HPDE6-E6E7 (cell line): ENCODE measurements around the gene SYNPO2.

ENCODE experiments used
- DNase-seq: peaks from one replicate; pipeline ENCODE4 v3.0.0; 2011; ENCODE audit warnings: missing footprints; ENCODE audit errors: extremely low spot score

Gene SYNPO2, protein sequence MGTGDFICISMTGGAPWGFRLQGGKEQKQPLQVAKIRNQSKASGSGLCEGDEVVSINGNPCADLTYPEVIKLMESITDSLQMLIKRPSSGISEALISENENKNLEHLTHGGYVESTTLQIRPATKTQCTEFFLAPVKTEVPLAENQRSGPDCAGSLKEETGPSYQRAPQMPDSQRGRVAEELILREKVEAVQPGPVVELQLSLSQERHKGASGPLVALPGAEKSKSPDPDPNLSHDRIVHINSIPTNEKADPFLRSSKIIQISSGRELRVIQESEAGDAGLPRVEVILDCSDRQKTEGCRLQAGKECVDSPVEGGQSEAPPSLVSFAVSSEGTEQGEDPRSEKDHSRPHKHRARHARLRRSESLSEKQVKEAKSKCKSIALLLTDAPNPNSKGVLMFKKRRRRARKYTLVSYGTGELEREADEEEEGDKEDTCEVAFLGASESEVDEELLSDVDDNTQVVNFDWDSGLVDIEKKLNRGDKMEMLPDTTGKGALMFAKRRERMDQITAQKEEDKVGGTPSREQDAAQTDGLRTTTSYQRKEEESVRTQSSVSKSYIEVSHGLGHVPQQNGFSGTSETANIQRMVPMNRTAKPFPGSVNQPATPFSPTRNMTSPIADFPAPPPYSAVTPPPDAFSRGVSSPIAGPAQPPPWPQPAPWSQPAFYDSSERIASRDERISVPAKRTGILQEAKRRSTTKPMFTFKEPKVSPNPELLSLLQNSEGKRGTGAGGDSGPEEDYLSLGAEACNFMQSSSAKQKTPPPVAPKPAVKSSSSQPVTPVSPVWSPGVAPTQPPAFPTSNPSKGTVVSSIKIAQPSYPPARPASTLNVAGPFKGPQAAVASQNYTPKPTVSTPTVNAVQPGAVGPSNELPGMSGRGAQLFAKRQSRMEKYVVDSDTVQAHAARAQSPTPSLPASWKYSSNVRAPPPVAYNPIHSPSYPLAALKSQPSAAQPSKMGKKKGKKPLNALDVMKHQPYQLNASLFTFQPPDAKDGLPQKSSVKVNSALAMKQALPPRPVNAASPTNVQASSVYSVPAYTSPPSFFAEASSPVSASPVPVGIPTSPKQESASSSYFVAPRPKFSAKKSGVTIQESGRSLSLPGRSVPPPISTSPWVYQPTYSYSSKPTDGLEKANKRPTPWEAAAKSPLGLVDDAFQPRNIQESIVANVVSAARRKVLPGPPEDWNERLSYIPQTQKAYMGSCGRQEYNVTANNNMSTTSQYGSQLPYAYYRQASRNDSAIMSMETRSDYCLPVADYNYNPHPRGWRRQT

DNA sequence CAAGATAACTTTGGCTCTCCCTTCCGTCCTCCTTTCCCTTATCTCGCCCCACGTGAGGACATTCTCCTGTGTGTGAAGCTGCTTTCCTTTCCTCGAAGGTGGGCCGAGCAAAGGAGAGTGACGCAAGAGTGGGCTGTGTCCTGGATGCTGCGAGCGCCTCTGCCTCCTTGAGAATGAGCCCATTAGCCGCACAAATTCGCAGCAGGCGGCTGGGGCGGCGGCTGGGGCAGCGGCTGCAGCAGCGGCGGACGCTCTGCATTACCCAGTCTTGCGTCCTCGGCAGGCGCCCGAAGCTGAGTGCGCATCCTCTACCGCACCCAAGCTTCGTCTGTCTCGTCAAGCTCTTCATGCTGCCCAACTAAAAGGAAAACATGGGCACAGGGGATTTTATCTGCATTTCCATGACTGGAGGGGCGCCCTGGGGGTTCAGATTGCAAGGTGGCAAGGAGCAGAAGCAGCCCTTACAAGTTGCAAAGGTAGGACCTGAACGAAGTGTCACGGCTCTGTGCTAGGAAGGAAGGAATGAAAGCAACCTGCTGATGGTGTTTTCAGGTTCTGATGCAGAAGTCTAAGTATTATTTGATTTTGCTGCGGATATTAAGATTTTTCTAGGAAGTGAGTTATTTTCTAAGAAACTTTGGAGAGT lies at the start of gene SYNPO2:
Gene SYNPO2 (plus strand): TSS at position 189 of the 646 bp plus-strand sequence. CDS start 183 bp downstream, at position 372.
- peak; percentile 51 for DNase-seq

DNA sequence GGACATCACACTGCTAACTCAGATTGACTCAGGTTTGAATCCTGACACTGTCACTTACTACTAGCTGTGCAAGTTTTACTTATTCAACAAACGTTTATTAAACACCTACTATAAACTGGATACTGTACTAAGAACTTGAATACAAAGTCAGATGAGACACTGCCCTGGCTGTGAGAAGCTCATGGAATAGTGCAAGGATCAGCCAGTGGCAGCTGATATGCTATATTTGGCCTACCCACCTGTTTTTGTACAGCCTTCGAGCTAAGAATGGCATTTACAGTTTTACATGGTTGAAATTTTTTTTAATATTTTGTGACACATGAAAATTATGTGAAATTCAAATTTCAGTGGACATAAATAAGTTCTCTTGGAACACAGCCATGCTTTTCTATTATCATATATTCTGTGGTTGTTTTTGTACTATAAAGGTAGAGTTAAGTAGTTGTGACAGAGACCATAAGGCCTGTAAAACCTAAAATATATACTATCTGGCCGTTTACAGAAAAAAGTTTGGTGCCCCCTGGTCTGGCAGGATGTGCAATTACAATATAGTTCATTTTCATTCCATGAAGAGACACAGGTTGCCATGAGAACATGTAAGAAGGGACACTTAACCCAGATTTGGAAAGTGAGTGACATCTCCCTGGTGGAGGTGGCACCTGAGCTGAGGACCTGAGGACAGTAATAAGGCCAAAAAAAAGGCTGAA lies 49.3 kb upstream of the SYNPO2 start:
- no peak for DNase-seq

DNA sequence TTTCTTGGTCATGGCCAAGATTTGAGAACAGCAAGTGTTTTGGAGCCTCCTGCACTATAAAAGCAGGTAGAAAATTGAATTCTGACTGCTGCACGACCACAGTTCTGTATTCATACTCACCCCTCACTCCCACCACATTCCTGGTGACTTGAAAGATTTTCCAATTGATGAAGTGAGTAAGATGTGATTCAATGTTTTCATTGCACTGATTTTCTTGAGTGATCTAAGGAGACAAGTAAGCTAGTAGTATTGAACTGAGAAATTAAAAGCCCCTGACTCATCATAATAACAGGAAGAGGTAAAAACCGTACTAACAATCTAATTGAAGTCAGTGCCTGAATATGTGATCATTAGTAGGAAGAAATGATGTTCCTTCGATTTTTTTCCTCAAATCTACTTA lies 46.6 kb upstream of the SYNPO2 start:
- DNase-seq, result no peak

DNA sequence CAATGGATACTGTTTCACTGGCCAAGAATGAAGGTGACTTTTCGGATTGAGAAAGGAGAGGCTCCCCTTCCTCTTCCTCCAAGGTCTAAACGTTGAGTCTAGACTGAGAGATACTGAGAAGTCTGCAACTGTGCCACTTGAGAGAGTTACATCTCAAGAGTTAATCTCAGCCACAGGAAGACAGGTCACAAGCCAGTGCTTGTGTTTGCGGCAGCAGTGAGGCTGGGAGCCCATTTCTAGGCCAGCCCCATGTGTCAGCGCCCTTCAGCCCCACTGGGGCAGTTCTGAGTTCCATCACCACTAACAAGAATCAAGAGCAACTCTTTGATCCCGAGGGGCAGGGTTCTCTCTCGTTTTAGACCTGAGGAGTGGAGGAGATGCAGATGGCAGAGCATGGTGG lies 45.4 kb upstream of the SYNPO2 start:
- no peak for DNase-seq

DNA sequence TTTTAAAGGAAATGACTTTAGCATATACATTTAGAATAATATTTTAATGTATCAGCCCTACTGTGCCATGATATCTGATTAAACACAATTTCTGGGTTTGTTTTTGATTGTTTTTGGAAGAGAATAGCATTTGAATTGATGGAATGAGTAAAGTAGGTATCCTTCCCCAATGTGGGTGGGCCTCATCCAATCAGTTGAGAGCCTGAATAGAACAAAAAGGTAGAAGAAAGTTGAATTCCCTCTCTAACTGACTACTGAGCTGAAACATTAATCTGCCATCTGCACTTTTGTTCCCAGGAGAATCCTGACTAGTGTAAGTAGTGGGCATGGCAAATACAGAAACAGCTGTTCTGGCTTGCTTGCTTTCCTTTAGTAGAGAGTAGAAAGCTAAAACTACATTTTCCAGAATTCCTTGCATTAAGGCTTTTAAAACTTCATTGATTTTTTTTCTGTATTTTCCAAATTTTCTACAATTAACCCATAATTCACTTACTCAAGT lies 43.1 kb upstream of the SYNPO2 start:
- DNase-seq, result no peak

DNA sequence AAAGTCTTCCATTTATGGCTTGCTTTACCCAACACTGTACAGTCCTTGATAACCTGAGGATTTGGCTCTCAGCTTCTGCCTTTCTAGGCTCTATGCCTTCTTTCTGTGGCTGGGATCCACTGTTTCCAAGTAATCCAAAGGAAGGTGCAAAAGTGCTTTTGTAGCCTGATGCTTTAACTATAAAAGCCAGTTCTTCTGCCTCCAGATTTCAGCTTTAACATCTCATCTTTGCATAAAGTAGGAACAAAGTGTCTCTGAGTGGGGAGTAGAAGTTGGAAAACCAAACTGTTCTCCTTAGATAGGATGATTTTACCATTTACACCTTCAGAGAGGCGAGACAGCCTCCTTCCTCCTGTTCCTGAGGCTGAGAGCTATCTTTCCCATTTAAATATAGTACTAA lies 41.7 kb upstream of the SYNPO2 start:
- no peak for DNase-seq

DNA sequence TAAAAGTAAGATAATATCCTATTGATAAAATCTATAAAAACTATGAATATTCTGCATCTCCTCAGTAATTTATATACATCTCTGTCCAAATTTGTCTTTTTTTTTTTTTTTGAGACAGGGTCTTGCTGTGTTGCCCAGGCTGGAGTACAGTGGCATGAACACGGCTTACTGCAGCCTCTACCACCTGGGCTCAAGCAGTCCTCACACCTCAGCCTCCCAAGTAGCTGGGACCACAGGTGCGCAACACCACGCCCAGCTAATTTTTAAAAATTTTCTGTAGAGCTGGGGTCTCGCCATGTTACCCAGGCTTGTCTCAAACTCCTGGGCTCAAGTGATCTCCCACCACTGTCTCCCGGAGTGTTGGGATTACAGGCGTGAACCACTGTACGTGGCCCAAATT lies 40.4 kb upstream of the SYNPO2 start:
- no peak for DNase-seq

DNA sequence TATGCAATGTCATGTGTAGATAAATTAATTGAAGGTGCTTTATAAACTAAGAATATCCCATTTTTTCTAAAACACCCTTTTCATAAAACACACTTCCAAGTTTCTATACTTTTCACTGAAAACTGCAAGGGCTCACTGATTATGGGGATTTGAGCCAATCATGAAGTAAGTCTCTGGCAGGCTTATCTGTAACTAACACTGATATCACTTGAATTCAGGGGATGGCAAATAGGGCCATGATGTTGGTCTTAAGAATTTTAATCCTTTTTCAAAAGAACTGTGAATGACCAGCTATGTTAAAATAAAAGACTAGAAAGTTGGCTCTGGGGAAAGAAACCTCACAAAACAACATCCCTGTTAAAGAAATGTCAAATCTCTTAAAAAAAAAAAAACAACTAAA lies 39.8 kb upstream of the SYNPO2 start:
- no peak for DNase-seq

DNA sequence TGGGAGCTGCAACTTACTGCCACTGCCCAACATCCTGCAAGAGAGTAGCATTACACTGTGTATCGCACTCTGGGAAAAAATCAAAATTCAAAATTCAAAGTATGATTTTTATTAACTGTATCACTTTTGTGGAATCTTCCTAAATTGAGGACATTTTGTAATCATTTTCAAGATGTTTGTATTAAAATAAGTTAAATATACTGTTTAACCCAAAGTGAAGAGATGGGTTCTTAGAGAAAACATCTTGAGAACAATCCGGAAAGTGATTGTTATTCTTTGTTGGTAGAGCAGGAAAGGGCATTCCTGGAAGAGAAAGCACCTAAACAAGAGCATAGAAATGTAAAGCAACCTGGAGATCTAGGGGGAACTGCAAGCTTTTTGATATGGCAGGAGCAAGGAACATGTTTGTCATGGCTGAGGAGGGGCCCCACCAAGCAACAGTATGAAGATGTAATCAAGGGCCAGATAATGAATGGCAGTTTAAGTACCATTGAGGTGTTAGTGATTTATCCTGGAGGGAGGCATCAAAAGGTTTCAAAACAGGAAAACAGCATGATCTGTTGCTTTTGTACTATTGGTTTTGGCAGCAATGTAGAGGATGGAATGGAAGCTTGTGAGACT lies 38.7 kb upstream of the SYNPO2 start:
- DNase-seq, result no peak

DNA sequence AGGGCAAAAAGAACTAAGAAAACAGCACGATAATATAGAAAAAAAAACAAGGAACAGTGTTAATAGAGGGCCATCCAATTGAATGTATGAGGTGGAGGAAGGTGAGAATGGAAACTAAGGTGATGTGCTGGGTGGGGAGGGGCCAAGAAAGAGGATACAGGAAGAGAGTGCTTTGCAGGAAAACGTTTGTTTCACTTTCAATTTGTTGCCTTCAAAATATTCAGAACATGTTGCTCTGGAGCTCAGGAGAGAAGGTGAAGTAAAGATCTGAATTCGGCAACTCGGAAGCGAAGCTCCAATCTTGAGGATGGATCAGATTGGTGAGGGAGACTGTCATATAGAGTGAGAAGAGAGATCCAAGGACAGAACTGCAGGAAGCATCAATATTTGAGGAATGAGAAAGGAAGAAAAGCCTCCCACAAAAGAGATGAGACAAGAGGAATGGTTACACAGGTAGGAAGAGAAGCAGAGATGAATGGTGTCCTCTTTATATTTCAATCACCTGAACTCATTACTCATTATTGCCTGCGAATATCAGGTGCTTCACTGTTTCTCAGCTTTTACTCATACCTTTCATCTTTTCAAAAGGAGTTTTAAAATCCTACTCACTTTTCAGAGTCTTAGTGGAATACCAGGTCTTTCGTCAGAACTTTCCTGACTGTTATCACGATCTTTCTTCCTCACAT lies 38.0 kb upstream of the SYNPO2 start:
- DNase-seq, result peak; percentile 38

DNA sequence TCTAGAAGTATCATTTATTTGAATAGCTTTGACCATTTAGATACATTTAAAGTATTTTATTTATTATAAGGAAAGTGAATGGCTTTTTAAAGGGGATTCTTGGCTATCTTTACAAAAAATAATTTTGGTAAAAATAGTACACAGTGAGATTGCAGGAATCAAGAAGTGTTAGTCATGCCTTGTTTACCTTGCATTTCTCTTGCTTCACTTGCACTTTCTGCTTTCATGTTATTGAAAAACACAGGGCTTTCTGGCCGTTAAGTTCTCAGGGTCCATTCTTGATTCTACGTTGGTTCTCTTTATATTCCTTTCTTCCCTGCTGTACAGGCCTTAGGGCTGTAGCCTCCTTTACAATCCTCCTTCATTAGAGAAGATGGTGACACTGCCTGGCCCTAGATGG lies 30.9 kb upstream of the SYNPO2 start:
- no peak for DNase-seq

DNA sequence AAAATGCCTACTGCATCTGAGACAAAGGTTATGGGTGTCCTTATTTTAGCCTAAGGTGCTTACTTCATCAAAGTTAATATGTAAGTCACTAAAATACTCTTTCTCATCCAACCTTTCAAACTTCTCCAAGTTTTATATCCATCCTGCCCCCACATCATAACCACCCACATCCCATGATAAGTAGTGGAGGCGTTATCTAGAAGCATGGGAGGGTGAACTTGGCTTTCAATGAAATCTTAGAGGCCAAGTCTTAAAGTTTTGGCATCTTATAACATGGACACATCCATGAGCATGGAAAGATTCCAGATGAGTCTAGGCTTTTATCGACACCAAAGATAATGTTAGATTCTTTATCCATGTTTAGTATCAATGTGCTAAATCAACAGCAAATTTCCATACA lies 29.9 kb upstream of the SYNPO2 start:
- DNase-seq, result no peak

DNA sequence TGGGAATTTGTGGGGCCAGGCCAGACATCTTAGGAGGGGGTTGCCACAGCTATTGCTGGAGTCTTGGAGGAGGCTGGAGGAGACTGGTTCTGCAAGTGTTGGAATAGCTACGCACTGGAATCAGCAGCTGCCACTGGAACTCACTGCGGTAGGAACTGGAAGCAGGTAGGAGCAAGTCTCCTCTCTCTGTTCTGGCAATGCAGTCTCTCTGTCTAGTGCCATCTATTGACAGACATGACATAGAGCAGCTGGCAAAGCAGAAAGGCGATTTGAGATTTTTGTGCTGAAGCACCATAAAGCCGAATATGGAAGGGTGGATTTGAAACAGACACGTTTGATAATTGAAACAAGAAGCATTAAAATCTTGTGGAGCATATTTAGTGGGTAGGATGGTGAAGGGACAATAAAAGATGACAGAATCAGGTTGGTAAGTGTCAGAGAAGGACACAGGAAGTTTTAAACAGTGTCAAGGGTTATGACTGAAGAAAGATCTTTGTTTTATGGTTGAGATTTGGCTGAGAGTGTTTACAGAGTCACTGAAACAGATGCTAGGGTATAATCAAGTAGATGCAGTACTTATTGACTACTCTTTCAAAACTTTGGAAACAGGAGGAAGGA lies 23.5 kb upstream of the SYNPO2 start:
- peak; percentile 80 for DNase-seq

DNA sequence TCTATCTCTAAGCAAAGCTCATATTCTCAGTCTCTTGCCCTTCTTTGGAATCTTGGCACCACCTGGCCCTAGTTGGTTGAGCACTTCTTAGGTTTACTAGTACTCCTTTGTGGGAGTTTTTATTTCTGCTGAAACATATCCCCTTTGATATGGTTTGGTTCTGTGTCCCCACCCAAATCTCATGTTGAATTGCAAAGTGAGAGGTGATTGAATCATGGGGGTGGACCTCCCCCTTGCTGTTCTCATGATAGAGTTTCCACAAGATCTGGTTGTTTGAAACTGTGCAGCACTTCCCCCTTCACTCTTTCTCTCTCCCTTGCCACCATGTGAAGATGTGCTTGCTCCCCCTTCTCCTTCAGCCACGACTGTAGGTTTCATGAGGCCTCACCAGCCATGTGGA lies 22.2 kb upstream of the SYNPO2 start:
- no peak for DNase-seq

DNA sequence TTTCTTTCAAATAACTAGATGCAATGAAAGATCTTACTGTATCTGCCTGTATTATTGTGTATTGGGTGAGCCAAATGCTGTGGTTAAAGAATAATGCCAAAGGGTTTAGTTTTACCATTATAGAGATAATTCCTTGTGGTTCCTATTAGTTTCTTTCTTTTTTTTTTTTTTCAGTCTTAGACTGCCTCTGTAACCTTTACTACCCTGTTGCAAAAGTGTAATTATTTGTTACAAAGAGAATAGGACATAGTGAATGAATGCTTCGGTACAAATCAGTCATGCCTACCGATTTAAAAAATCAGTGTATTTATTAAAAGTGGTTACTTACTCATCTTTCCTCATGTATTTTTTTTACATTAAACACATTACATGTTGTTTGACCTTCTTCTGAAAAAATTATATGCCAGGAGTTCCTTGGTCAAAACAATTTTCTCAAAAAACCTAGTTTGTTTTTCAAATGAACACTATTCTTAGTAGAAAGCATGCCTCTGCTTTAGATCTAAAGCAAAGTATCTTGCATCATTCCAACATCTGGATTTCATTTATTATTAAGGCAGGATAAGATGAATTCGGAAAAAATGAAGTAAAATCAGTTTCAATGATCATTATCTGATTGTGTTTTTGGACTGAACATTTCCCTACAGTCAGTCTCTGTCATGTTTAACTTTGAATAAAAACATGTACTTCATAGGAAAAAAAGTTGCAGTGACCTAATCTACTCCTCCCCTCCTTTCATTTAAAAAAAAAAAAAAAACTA lies 21.2 kb upstream of the SYNPO2 start:
- DNase-seq, result no peak

DNA sequence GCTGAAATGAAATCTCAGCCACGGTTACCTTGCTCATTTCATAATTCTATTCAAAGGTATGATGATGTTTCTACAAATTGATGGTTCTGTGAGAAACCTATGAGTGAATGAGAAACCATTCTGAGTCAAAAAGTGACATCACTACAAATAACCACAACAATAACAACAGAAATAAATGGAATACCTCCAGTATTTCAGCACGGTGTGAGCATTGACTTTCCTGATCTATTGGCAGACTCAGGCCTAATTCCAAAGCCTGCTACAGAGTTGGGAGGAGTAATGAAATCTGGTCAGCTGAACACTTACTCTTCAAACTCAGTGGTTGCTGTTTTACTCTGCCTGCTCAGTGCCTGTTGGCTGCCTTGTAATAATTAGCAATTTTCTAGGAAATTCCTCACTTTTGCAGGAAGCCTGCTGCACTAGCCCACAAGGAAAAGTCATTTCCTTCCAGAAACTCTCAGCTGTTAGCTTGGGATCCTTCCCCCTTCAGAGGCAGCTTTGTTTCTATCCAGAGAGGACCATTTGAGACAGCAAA lies 18.8 kb upstream of the SYNPO2 start:
- DNase-seq, result no peak

DNA sequence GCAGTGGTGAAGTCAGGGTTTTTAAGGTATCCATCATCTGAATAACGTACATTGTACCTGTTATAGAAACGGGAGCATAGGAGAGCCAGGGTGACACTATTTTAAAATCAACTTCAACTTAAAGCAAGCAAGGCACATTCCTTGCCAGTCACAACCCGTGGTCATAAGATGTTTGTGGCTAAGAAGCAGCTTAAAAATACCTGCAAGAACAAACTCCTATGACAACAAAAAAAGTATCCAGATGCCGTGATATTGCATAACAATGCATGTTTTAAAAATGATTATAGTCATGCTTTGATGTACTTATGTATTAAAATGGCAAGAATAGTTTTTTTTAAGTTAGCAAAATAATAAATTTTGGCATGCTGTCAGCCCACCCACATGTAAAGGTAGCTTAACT lies 16.5 kb upstream of the SYNPO2 start:
- DNase-seq, result no peak

DNA sequence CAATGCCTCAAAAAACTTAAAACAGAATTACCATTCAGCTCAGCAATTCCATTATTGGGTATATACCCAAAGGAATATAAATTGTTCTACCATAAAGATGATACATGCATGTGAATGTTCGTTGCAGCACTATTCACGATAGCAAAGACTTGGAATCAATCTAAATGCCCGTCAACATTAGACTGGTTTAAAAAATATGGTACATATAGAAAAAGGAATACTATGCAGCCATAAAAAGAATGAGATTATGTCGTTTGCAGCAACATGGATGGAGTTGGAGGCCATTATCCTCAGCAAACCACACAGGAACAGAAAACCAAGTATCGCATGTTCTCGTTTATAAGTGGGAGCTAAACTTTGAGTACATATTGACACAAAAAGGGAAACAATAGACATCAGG lies 10.9 kb upstream of the SYNPO2 start:
- no peak for DNase-seq
